NT2/D1 (cell line): ENCODE results near the gene SOWAHB.

Source experiments
- SUZ12 ChIP-seq: IDR thresholded peaks from 2 replicates; pipeline ENCODE4 v1.6.1; 2011; ENCODE audit not compliant: insufficient read length, insufficient read depth; ENCODE audit errors: extremely low read depth
- ZNF274 ChIP-seq: IDR thresholded peaks from 2 replicates; pipeline ENCODE4 v1.6.1; 2011; ENCODE audit warnings: mild to moderate bottlenecking, low read depth, low read length

DNA sequence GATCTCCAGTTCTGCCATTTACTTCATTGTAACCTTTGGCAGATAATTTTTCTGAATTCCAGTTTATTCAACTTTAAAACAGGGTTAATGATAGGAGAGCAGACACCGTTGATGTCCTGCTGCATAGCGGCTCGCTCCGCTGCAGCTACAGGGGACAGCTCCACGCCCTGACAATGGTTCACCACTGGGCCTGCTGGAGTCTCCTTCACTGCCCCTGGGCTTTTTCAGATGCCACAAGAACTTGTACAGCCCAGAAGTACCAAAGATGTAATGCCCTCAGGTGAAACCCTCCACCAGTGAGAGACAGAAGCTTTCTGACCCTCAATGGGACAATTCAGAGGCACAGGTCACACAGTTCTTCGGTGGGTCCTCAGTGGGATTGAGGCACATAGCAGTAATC lies 28.9 kb upstream of the SOWAHB start:
- TF ChIP-seq ZNF274 (no peak), SUZ12 (no peak)
